GM10266 (cell line): ENCODE data around the gene LRRC70.
"Not testable (repeated sequence)": the region's sequence is repeated elsewhere in the genome, so short reads cannot be mapped to it uniquely, and the experiment has no call there.

Source experiments
- DNase-seq: peaks from one replicate; pipeline ENCODE4 v3.0.0; 2012; ENCODE audit errors: extremely low spot score
- TF ChIP-seq, protein P1 (sequence below): IDR thresholded peaks from 2 replicates; pipeline ENCODE4 v1.5.1; 2012; ENCODE audit warnings: mild to moderate bottlenecking, low read depth; ENCODE audit not compliant: control insufficient read depth, insufficient read depth; ENCODE audit errors: missing control alignments

Gene LRRC70

DNA sequence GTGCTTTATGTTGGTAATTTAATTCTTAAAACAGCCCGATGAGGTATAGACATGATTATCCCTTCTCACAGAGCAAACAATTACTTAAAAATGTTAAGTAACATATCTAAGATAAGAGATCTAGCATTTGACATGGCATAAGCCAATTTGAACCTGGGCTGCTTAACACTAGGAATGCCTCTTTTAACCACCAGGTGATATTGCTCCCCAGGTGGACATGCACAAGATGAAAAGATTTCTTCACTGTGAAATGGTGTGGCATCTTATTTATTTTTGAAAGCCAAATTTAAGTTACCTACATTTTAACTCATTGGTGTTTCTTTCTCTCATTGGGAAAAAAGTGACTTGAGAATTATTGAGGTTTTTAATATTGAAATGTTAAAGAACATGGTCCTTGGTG lies 15.8 kb upstream of the LRRC70 start:
- TF ChIP-seq, protein P1, sequence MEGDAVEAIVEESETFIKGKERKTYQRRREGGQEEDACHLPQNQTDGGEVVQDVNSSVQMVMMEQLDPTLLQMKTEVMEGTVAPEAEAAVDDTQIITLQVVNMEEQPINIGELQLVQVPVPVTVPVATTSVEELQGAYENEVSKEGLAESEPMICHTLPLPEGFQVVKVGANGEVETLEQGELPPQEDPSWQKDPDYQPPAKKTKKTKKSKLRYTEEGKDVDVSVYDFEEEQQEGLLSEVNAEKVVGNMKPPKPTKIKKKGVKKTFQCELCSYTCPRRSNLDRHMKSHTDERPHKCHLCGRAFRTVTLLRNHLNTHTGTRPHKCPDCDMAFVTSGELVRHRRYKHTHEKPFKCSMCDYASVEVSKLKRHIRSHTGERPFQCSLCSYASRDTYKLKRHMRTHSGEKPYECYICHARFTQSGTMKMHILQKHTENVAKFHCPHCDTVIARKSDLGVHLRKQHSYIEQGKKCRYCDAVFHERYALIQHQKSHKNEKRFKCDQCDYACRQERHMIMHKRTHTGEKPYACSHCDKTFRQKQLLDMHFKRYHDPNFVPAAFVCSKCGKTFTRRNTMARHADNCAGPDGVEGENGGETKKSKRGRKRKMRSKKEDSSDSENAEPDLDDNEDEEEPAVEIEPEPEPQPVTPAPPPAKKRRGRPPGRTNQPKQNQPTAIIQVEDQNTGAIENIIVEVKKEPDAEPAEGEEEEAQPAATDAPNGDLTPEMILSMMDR = no peak
- no peak for DNase-seq

DNA sequence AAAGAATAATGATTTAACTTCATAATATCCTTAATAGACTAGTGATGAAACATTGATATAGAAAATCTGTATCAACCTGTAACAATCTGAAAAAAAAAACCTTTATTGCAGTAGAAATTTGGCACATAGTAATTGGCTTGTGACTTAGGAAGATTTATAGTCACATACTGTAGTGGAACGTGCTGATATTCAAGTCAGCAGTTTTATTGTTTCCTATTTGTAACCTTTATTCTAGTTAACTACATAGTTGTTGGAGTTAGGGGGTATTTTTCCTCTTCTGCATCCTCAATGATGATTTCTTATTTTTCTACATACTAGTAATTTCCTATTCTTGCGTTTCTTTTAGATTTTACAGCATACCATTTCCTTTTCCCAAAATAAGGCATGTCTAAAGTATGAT lies 14.5 kb upstream of the LRRC70 start:
- no peak for DNase-seq
- TF ChIP-seq, protein P1 = no peak

DNA sequence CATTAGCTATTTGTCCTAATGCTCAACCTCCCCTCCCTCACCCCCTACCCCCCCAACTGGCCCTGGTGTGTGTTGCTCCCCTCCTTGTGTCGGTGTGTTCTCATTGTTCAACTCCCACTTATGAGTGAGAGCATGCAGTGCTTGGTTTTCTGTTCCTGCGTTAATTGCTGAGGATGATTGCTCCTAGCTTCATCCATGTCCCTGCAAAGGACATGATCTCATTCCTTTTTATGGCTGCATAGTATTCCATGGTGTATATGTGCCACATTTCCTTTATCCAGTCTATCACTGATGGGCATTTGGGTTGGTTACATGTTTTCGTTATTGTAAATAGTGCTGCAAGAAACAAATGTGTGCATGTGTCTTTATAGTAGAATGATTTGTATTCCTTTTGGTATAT lies 12.9 kb upstream of the LRRC70 start:
- DNase-seq = not testable (repeated sequence)

DNA sequence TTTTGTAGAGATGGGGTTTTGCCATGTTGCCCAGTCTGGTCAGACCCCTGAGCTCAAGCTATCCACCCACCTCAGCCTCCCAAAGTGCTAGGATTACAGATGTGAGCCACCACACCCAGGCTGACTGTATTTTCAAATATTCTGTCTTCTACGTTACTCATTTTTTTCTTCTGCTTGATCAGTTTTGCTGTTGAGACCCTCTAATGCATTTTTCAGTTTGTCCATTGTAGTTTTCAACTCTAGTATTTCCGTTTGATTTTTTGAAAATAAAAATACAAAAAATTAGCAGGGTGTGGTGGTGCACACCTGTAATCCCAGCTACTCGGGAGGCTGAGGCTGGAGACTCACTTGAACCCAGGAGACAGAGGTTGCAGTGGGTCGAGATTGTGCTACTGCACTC lies 10.5 kb upstream of the LRRC70 start:
- TF ChIP-seq, protein P1 = no peak
- no peak for DNase-seq

DNA sequence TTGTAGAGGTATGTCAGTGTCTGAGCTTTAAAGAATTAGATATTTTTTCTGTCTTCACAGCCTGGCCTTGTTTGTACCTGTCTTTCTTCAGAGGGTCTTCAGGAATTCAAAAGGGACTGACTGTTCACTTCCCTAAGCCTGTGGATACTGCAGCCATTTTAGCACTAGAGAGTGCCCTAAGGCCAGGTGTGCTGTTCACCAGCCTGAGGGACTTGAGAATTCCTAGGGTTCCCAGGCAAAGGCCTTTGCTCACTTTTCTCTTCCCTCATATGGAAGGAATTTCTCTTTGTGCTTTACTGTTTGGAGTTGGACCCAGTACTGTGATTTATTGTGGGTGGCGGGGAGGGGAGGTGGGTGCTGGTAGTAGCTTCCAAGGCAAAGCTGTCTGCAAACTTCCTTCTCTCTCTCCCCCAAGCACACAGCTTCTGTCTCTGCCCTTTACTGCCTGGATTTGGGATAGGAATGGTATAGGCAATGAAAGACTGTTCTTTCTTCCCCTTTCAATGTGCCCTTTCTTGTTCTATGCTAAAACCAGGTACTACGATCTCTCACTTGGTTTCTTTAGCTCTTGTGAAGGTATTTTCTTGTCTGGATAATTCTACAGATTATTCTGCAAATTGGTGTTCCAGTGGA lies 9.7 kb upstream of the LRRC70 start:
- DNase-seq = no peak

DNA sequence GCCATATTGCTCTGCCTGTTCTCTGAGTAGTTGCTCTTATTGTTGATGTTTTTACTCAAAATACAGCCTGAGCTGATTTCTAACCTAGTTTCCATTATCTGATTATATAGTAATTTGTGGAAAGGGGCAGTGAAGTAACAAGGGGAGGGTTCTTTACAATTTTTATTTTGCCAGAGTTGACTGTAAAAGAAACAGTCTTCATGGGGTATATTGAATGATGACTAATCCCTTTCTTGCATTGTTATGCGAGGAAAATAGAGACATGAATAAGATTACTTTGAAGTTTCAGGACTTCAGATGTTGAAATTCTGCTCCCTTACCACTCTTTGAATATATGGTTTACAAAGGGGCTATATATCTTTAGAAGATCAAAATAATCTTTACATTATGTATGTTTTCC lies 9.1 kb upstream of the LRRC70 start:
- TF ChIP-seq, protein P1 = no peak
- DNase-seq = peak; percentile 5

More for the DNA sequence above, 9.7 kb upstream of the LRRC70 start:
- TF ChIP-seq, protein P1 = no peak

DNA sequence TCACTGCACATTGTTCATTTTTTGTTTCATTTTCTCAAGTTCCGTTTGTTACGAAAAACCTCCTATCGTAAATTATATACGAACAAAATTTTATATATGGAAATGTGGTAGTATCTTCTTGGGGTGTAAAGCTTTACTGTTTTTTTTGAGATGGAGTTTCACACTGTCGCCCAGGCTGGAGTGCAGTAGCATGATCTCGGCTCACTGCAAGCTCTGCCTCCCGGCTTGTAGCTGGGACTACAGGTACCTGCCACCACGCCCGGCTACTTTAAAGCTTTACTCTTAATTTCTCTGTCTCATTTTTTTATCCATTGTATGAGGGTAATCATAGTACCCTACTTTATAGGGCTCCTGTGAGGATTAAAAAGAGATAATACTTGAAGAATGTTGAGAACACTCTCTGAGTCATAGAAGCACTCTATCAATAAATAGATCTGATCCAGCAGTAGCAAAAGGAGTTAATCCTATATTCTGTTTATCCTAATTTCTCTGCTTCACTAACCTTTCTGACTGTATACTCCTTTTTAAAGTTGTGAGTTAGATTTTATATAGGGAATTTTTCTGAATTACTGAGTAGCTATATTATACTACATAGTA lies 5.6 kb upstream of the LRRC70 start:
- TF ChIP-seq, protein P1 = no peak
- DNase-seq = no peak
